ENCODE data around the gene GRAMD1B.

- TF ChIP-seq CTCF (IDR thresholded peaks at IDR 0.05), result no peak
- TF ChIP-seq POLR2A (IDR thresholded peaks at IDR 0.05), result no peak
These were observed 45.4 kb downstream of the GRAMD1B start for GRCh38 chr11:123475469-123475868.

Measured in esophagus squamous epithelium (tissue), 4 donors.